Mucosa of stomach (tissue), 1 donor: ENCODE data around the gene MUC20.
"Not testable (repeated sequence)": the region's sequence is repeated elsewhere in the genome, so short reads cannot be mapped to it uniquely, and the experiment has no call there.

ENCODE experiments used
- H3K27me3 ChIP-seq: one replicate; pipeline ENCODE4 v1.7.0; 2013; ENCODE audit warnings: mild to moderate bottlenecking, low read length; ENCODE audit not compliant: control insufficient read depth, insufficient read depth
- H3K36me3 ChIP-seq: one replicate; pipeline ENCODE4 v1.7.0; 2013; ENCODE audit warnings: low read length; ENCODE audit not compliant: control insufficient read depth, insufficient read depth
- H3K4me1 ChIP-seq: one replicate; pipeline ENCODE4 v1.7.0; 2013; ENCODE audit warnings: mild to moderate bottlenecking, low read length; ENCODE audit not compliant: control insufficient read depth, insufficient read depth
- H3K4me3 ChIP-seq: one replicate; pipeline ENCODE4 v1.7.0; 2013; ENCODE audit warnings: low read length
- H3K9ac ChIP-seq: one replicate; pipeline ENCODE4 v1.7.0; 2013; ENCODE audit warnings: mild to moderate bottlenecking, low read length, moderate library complexity
- H3K9me3 ChIP-seq: one replicate; pipeline ENCODE4 v1.7.0; 2013; ENCODE audit warnings: mild to moderate bottlenecking, low read length, moderate library complexity; ENCODE audit not compliant: control insufficient read depth
- donor health status: Pancreatic carcinoma.

Gene MUC20

GRCh38 chr3:195718477-195718984 is 2.2 kb upstream of the MUC20 start:
- H3K4me1 ChIP-seq: peaks cover 35% of the 10 kb centered on the region
- H3K4me3 ChIP-seq: no peak overlapping the region
- no peaks in the 10 kb centered on the region for H3K9me3 ChIP-seq
- no peaks in the 10 kb centered on the region for H3K36me3 ChIP-seq
- no peak overlapping the region for H3K9ac ChIP-seq
- peaks cover 3% of the 10 kb centered on the region for H3K27me3 ChIP-seq

- H3K36me3 ChIP-seq, H3K9ac ChIP-seq, H3K9me3 ChIP-seq, H3K4me3 ChIP-seq, H3K27me3 ChIP-seq: not testable (repeated sequence)
- H3K4me1 ChIP-seq: peaks cover 35% of the 10 kb centered on the region
Measured at GRCh38 chr3:195719514-195720254, 1.1 kb upstream of the MUC20 start.

- peaks cover 19% of the 10 kb centered on the region for H3K4me1 ChIP-seq
- H3K9ac ChIP-seq, H3K4me3 ChIP-seq, H3K9me3 ChIP-seq, H3K27me3 ChIP-seq, H3K36me3 ChIP-seq: not testable (repeated sequence)
Measured at GRCh38 chr3:195722139-195722995, 1.6 kb downstream of the MUC20 start.

- not testable (repeated sequence) for H3K4me3 ChIP-seq, H3K9ac ChIP-seq, H3K27me3 ChIP-seq, H3K36me3 ChIP-seq, H3K9me3 ChIP-seq
- H3K4me1 ChIP-seq: peaks cover 19% of the 10 kb centered on the region
Measured at GRCh38 chr3:195722996-195723345, 2.2 kb downstream of the MUC20 start.

- peaks cover 11% of the 10 kb centered on the region for H3K4me1 ChIP-seq
- H3K9me3 ChIP-seq, H3K36me3 ChIP-seq, H3K4me3 ChIP-seq, H3K9ac ChIP-seq, H3K27me3 ChIP-seq: not testable (repeated sequence)
Measured at GRCh38 chr3:195724363-195724762, 3.6 kb downstream of the MUC20 start.

GRCh38 chr3:195725916-195726740 is 5.3 kb downstream of the MUC20 start:
- H3K9me3 ChIP-seq, H3K4me1 ChIP-seq, H3K4me3 ChIP-seq, H3K9ac ChIP-seq, H3K27me3 ChIP-seq, H3K36me3 ChIP-seq: not testable (repeated sequence)

- Histone ChIP-seq H3K4me3 (no peak overlapping the region), H3K36me3 (no peaks in the 10 kb centered on the region), H3K27me3 (peaks cover 4% of the 10 kb centered on the region), H3K4me1 (no peaks in the 10 kb centered on the region), H3K9me3 (no peaks in the 10 kb centered on the region), H3K9ac (no peak overlapping the region)
Measured at GRCh38 chr3:195727606-195728195, 6.9 kb downstream of the MUC20 start.

- H3K9ac ChIP-seq, H3K27me3 ChIP-seq, H3K9me3 ChIP-seq, H3K4me1 ChIP-seq, H3K36me3 ChIP-seq, H3K4me3 ChIP-seq: not testable (repeated sequence)
Measured at GRCh38 chr3:195728789-195729188, 8.0 kb downstream of the MUC20 start.

GRCh38 chr3:195729476-195730251 is 8.9 kb downstream of the MUC20 start:
- Histone ChIP-seq H3K4me3 (no peak overlapping the region), H3K4me1 (no peaks in the 10 kb centered on the region), H3K9ac (no peak overlapping the region), H3K9me3 (no peaks in the 10 kb centered on the region), H3K27me3 (peaks cover 4% of the 10 kb centered on the region), H3K36me3 (no peaks in the 10 kb centered on the region)

GRCh38 chr3:195731356-195731905 is 10.7 kb downstream of the MUC20 start:
- Histone ChIP-seq H3K4me1 (no peaks in the 10 kb centered on the region), H3K4me3 (no peak overlapping the region), H3K9ac (no peak overlapping the region), H3K36me3 (no peaks in the 10 kb centered on the region), H3K27me3 (peaks cover 4% of the 10 kb centered on the region), H3K9me3 (no peaks in the 10 kb centered on the region)

- Histone ChIP-seq H3K9me3 (no peaks in the 10 kb centered on the region), H3K9ac (no peak overlapping the region), H3K4me3 (no peak overlapping the region), H3K36me3 (no peaks in the 10 kb centered on the region), H3K27me3 (no peaks in the 10 kb centered on the region), H3K4me1 (no peaks in the 10 kb centered on the region)
Measured at GRCh38 chr3:195732940-195733339, 12.2 kb downstream of the MUC20 start.
